Rectal smooth muscle tissue (tissue), 1 donor: ENCODE data around the gene GAL3ST3.
"Not testable (repeated sequence)": the region's sequence is repeated elsewhere in the genome, so short reads cannot be mapped to it uniquely, and the experiment has no call there.

Experiments
- H3K27ac ChIP-seq: one replicate; pipeline ENCODE4 v1.7.0; 2013; ENCODE audit warnings: low read depth, low read length, inconsistent platforms
- H3K27me3 ChIP-seq: one replicate; pipeline ENCODE4 v1.7.0; 2013; ENCODE audit warnings: low read length; ENCODE audit not compliant: control insufficient read depth, insufficient read depth
- H3K36me3 ChIP-seq: one replicate; pipeline ENCODE4 v1.7.0; 2013; ENCODE audit warnings: low read length; ENCODE audit not compliant: control insufficient read depth, insufficient read depth
- H3K4me1 ChIP-seq: one replicate; pipeline ENCODE4 v1.7.0; 2013; ENCODE audit warnings: low read length; ENCODE audit not compliant: control insufficient read depth, insufficient read depth
- H3K4me3 ChIP-seq: one replicate; pipeline ENCODE4 v1.7.0; 2013; ENCODE audit warnings: low read length
- H3K9ac ChIP-seq: one replicate; pipeline ENCODE4 v1.7.0; 2013; ENCODE audit warnings: low read length

Gene GAL3ST3

GRCh38 chr11:66013762-66014100, 35.2 kb downstream of the GAL3ST3 start:
- Histone ChIP-seq H3K9ac (no peak overlapping the region), H3K27ac (no peak overlapping the region), H3K27me3 (peaks cover 21% of the 10 kb centered on the region), H3K4me1 (no peaks in the 10 kb centered on the region), H3K36me3 (no peaks in the 10 kb centered on the region), H3K4me3 (no peak overlapping the region)

- Histone ChIP-seq H3K27ac (no peak overlapping the region), H3K4me1 (no peaks in the 10 kb centered on the region), H3K27me3 (peaks cover 21% of the 10 kb centered on the region), H3K4me3 (no peak overlapping the region), H3K36me3 (no peaks in the 10 kb centered on the region), H3K9ac (no peak overlapping the region)
Measured at GRCh38 chr11:66012946-66013761, 35.8 kb downstream of the GAL3ST3 start.

GRCh38 chr11:66012371-66012945, 36.5 kb downstream of the GAL3ST3 start:
- Histone ChIP-seq H3K9ac (no peak overlapping the region), H3K4me1 (no peaks in the 10 kb centered on the region), H3K27me3 (peaks cover 21% of the 10 kb centered on the region), H3K4me3 (no peak overlapping the region), H3K27ac (no peak overlapping the region), H3K36me3 (no peaks in the 10 kb centered on the region)

- H3K27ac ChIP-seq = no peak within 1 kb of the TSS
Measured at GRCh38 chr11:66011785-66012303, 37.1 kb downstream of the GAL3ST3 start, which contains the start of gene CST6. Gene CST6, plus strand, starts transcription at chr11:66012008. Its CDS starts 37 bp downstream, at chr11:66012045.

GRCh38 chr11:66011239-66011784, 37.6 kb downstream of the GAL3ST3 start:
- Histone ChIP-seq H3K4me1 (no peaks in the 10 kb centered on the region), H3K27ac (no peak overlapping the region), H3K4me3 (no peak overlapping the region), H3K27me3 (peaks cover 21% of the 10 kb centered on the region), H3K36me3 (no peaks in the 10 kb centered on the region), H3K9ac (no peak overlapping the region)

More at GRCh38 chr11:66011785-66012303, 37.1 kb downstream of the GAL3ST3 start, which contains the start of gene CST6:
- Histone ChIP-seq H3K9ac (no peak within 1 kb of the TSS), H3K36me3 (no peaks in the 10 kb centered on the region), H3K4me1 (no peaks in the 10 kb centered on the region), H3K4me3 (peak within 1 kb of the TSS; percentile 30), H3K27me3 (peaks cover 21% of the 10 kb centered on the region)

GRCh38 chr11:66010036-66010435, 38.9 kb downstream of the GAL3ST3 start:
- not testable (repeated sequence) for H3K4me1 ChIP-seq, H3K9ac ChIP-seq, H3K36me3 ChIP-seq, H3K4me3 ChIP-seq, H3K27ac ChIP-seq
- H3K27me3 ChIP-seq = peaks cover 21% of the 10 kb centered on the region

GRCh38 chr11:66008468-66009101, 40.4 kb downstream of the GAL3ST3 start:
- Histone ChIP-seq H3K9ac (no peak overlapping the region), H3K27me3 (peaks cover 21% of the 10 kb centered on the region), H3K36me3 (peaks cover 12% of the 10 kb centered on the region), H3K4me3 (no peak overlapping the region), H3K27ac (no peak overlapping the region), H3K4me1 (no peaks in the 10 kb centered on the region)

- H3K4me3 ChIP-seq = no peak overlapping the region
- H3K9ac ChIP-seq = no peak overlapping the region
- peaks cover 16% of the 10 kb centered on the region for H3K27me3 ChIP-seq
- peaks cover 4% of the 10 kb centered on the region for H3K4me1 ChIP-seq
- peaks cover 12% of the 10 kb centered on the region for H3K36me3 ChIP-seq
- H3K27ac ChIP-seq = no peak overlapping the region
Measured at GRCh38 chr11:66008095-66008467, 40.9 kb downstream of the GAL3ST3 start.

- Histone ChIP-seq H3K27me3 (peaks cover 9% of the 10 kb centered on the region), H3K36me3 (peaks cover 12% of the 10 kb centered on the region), H3K4me1 (peaks cover 6% of the 10 kb centered on the region), H3K9ac (no peak overlapping the region), H3K4me3 (no peak overlapping the region), H3K27ac (no peak overlapping the region)
Measured at GRCh38 chr11:66007201-66007634, 41.7 kb downstream of the GAL3ST3 start.

- Histone ChIP-seq H3K4me1 (peaks cover 6% of the 10 kb centered on the region), H3K27ac (no peak overlapping the region), H3K36me3 (peaks cover 12% of the 10 kb centered on the region), H3K4me3 (no peak overlapping the region), H3K9ac (no peak overlapping the region), H3K27me3 (peaks cover 5% of the 10 kb centered on the region)
Measured at GRCh38 chr11:66006891-66007176, 42.1 kb downstream of the GAL3ST3 start.

- Histone ChIP-seq H3K27me3 (peaks cover 1% of the 10 kb centered on the region), H3K36me3 (peaks cover 12% of the 10 kb centered on the region), H3K9ac (no peak overlapping the region), H3K4me1 (peaks cover 6% of the 10 kb centered on the region), H3K4me3 (no peak overlapping the region), H3K27ac (no peak overlapping the region)
Measured at GRCh38 chr11:66006134-66006890, 42.6 kb downstream of the GAL3ST3 start.

GRCh38 chr11:66004186-66004585, 44.8 kb downstream of the GAL3ST3 start:
- Histone ChIP-seq H3K27me3 (no peaks in the 10 kb centered on the region), H3K36me3 (peaks cover 23% of the 10 kb centered on the region), H3K4me3 (no peak overlapping the region), H3K27ac (no peak overlapping the region), H3K9ac (no peak overlapping the region), H3K4me1 (peaks cover 10% of the 10 kb centered on the region)
